ENCODE data around the gene SERTM2. TPM values are rescaled to one million over a fixed set of nuclear protein-coding genes. Genes with fewer than 3 reads are reported as not detected.

Gene SERTM2
- total RNA-seq = 1 to 10 TPM in 2 of 8 experiments, under 1 TPM in 5, not detected in 1; 0.10 to 4.3 (median 0.57) TPM

DNA sequence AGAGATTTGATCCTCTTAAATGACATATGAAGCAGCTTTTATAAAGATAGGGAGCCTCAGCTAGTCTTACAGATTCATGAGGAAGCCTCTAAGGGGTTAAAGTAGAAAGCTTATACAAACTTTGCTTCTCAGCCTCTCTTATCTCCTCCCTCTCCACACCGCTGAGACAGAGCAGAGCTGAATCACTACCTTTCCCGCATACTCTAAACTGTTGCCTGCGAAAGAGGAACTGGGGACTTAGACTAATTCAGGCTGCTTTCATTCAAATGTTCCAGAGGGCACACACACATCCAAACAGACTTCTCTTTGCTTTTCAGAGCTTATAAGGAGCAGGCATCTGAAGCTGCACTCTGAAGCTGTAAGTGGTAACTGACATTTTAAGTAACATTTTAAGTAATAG is at the start of gene SERTM2:
Gene SERTM2, plus strand, starts transcription at position 169 of the 400 bp plus-strand sequence. CDS start 7,213 bp downstream, outside the sequence.
- ATAC-seq (replicated peaks in 6 of 8) = peak; percentile 38 to 74 (median 50)
- no peak within 1 kb of the TSS for H3K27ac ChIP-seq
- peak within 1 kb of the TSS in 2 of 5 donors; percentile 9 to 19 for H3K4me3 ChIP-seq
- peaks cover 0 to 30% of the 10 kb centered on the region in 2 donors for H3K4me1 ChIP-seq (replicated peaks in 1 of 2)
- in situ Hi-C loops (cut with MboI; ENCODE audit: low pct_unique_long_range_greater_than_20kb in 2 of 9, low sequenced_read_pairs in 9 of 9, unreplicated experiment in 9 of 9) = no loop called here
- WGBS, 10 experiments = 0 to 23% (median 13%) methylated on average over 1 to 3 of the region's 3 CpGs; no CpG with 5 or more reads in 7 of the 10 experiments

GRCh38 chrX:111465669-111466068 is 45.8 kb upstream of the SERTM2 start:
- Histone ChIP-seq H3K4me3 (no peak overlapping the region), H3K4me1 (replicated peaks in 1 of 2) (no peaks in the 10 kb centered on the region), H3K27ac (no peak overlapping the region)
- in situ Hi-C loops (cut with MboI; ENCODE audit: low pct_unique_long_range_greater_than_20kb in 2 of 9, low sequenced_read_pairs in 9 of 9, unreplicated experiment in 9 of 9) = no loop called here
- 0% methylated on average over 1 of the region's 1 CpG; no CpG with 5 or more reads in 9 of the 10 experiments for WGBS, 10 experiments
- peak in 3 of 8 experiments; percentile 35 to 91 (median 82) for ATAC-seq (replicated peaks in 6 of 8)

GRCh38 chrX:111467896-111468295 is 43.5 kb upstream of the SERTM2 start:
- Histone ChIP-seq H3K4me3 (no peak overlapping the region), H3K27ac (no peak overlapping the region), H3K4me1 (replicated peaks in 1 of 2) (no peaks in the 10 kb centered on the region)
- 20 to 60% methylated on average over 1 of the region's 1 CpG; no CpG with 5 or more reads in 8 of the 10 experiments for WGBS, 10 experiments
- in situ Hi-C loops (cut with MboI; ENCODE audit: low pct_unique_long_range_greater_than_20kb in 2 of 9, low sequenced_read_pairs in 9 of 9, unreplicated experiment in 9 of 9) = no loop called here
- ATAC-seq (replicated peaks in 6 of 8) = peak in 1 of 8 experiments; percentile 42

GRCh38 chrX:111470681-111471403 is 40.6 kb upstream of the SERTM2 start:
- WGBS, 10 experiments = 63% methylated on average over 2 of the region's 2 CpGs; no CpG with 5 or more reads in 9 of the 10 experiments
- H3K27ac ChIP-seq = no peak overlapping the region
- no peak overlapping the region for H3K4me3 ChIP-seq
- ATAC-seq (replicated peaks in 6 of 8) = no peak
- no peaks in the 10 kb centered on the region for H3K4me1 ChIP-seq (replicated peaks in 1 of 2)
- in situ Hi-C loops (cut with MboI; ENCODE audit: low pct_unique_long_range_greater_than_20kb in 2 of 9, low sequenced_read_pairs in 9 of 9, unreplicated experiment in 9 of 9) = no loop called here

GRCh38 chrX:111481896-111482295 is 29.5 kb upstream of the SERTM2 start:
- no peak for ATAC-seq (replicated peaks in 6 of 8)
- Histone ChIP-seq H3K27ac (no peak overlapping the region), H3K4me1 (replicated peaks in 1 of 2) (no peaks in the 10 kb centered on the region), H3K4me3 (no peak overlapping the region)
- in situ Hi-C loops (cut with MboI; ENCODE audit: low pct_unique_long_range_greater_than_20kb in 2 of 9, low sequenced_read_pairs in 9 of 9, unreplicated experiment in 9 of 9) = no loop called here

GRCh38 chrX:111483135-111483534 is 28.3 kb upstream of the SERTM2 start:
- no peak overlapping the region for H3K27ac ChIP-seq
- H3K4me3 ChIP-seq = no peak overlapping the region
- 31 to 33% methylated on average over 1 to 2 of the region's 2 CpGs; no CpG with 5 or more reads in 8 of the 10 experiments for WGBS, 10 experiments
- in situ Hi-C loops (cut with MboI; ENCODE audit: low pct_unique_long_range_greater_than_20kb in 2 of 9, low sequenced_read_pairs in 9 of 9, unreplicated experiment in 9 of 9) = no loop called here
- peak in 4 of 8 experiments; percentile 16 to 63 (median 48) for ATAC-seq (replicated peaks in 6 of 8)
- no peaks in the 10 kb centered on the region for H3K4me1 ChIP-seq (replicated peaks in 1 of 2)

DNA sequence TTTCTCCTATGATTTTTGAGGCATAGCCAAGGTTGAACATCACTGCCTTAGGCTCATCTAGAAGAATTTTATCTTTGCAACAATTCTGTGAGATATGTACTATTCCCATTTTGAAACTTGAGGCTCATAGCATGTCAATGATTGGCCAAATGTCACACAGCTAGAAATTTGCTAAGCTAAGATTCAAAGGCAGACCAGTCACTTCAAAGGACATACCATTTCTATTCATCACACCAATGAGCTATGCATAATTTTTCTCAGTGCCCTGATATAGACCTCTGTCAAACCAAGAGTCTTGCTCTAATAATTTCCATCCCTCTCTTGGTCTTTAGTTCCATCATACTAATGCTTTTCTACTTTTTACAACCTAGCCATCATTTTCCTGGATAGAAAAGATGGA is 27.6 kb upstream of the SERTM2 start:
- Histone ChIP-seq H3K27ac (no peak overlapping the region), H3K4me3 (no peak overlapping the region), H3K4me1 (replicated peaks in 1 of 2) (no peaks in the 10 kb centered on the region)
- in situ Hi-C loops (cut with MboI; ENCODE audit: low pct_unique_long_range_greater_than_20kb in 2 of 9, low sequenced_read_pairs in 9 of 9, unreplicated experiment in 9 of 9) = no loop called here
- ATAC-seq (replicated peaks in 6 of 8) = no peak

- peaks cover 0 to 40% of the 10 kb centered on the region in 2 donors for H3K4me1 ChIP-seq (replicated peaks in 1 of 2)
- in situ Hi-C loops (cut with MboI; ENCODE audit: low pct_unique_long_range_greater_than_20kb in 2 of 9, low sequenced_read_pairs in 9 of 9, unreplicated experiment in 9 of 9) = no loop called here
- ATAC-seq (replicated peaks in 6 of 8) = peak in 6 of 8 experiments; percentile 13 to 73 (median 44)
- H3K4me3 ChIP-seq = no peak overlapping the region
- no peak overlapping the region for H3K27ac ChIP-seq
Measured at GRCh38 chrX:111490688-111491087, 20.8 kb upstream of the SERTM2 start.

DNA sequence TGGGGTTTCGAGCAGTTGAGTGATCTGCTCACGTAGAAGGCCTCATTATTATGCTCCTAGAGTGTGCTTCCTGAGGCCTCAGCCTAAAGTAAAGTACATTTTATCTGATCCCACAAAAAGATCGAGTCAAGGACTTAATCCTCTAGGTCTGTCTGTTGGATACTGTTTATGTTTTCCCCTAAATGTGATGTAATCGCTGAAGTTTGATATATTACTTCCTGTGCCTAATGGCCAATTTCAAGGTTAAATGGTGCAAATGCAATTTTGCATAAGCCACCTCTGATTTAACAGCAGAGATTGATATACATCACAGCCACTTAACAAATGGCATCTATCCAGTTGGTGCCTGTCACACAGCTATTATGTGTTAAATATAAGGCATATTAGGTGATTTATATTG is 19.4 kb upstream of the SERTM2 start:
- in situ Hi-C loops (cut with MboI; ENCODE audit: low pct_unique_long_range_greater_than_20kb in 2 of 9, low sequenced_read_pairs in 9 of 9, unreplicated experiment in 9 of 9) = no loop called here
- 0 to 100% (median 52%) methylated on average over 1 to 4 of the region's 4 CpGs; no CpG with 5 or more reads in 2 of the 10 experiments for WGBS, 10 experiments

GRCh38 chrX:111498538-111499103 is 12.8 kb upstream of the SERTM2 start:
- 50 to 100% (median 90%) methylated on average over 1 to 3 of the region's 3 CpGs; no CpG with 5 or more reads in 4 of the 10 experiments for WGBS, 10 experiments
- in situ Hi-C loops (cut with MboI; ENCODE audit: low pct_unique_long_range_greater_than_20kb in 2 of 9, low sequenced_read_pairs in 9 of 9, unreplicated experiment in 9 of 9) = no loop called here
- ATAC-seq (replicated peaks in 6 of 8) = no peak
- Histone ChIP-seq H3K4me3 (no peak overlapping the region), H3K27ac (no peak overlapping the region), H3K4me1 (replicated peaks in 1 of 2) (peaks cover 0 to 29% of the 10 kb centered on the region in 2 donors)

More for the DNA sequence above, 19.4 kb upstream of the SERTM2 start:
- no peak overlapping the region for H3K27ac ChIP-seq
- H3K4me3 ChIP-seq = no peak overlapping the region
- peak in 4 of 8 experiments; percentile 19 to 36 (median 28) for ATAC-seq (replicated peaks in 6 of 8)
- H3K4me1 ChIP-seq (replicated peaks in 1 of 2) = peaks cover 0 to 40% of the 10 kb centered on the region in 2 donors

DNA sequence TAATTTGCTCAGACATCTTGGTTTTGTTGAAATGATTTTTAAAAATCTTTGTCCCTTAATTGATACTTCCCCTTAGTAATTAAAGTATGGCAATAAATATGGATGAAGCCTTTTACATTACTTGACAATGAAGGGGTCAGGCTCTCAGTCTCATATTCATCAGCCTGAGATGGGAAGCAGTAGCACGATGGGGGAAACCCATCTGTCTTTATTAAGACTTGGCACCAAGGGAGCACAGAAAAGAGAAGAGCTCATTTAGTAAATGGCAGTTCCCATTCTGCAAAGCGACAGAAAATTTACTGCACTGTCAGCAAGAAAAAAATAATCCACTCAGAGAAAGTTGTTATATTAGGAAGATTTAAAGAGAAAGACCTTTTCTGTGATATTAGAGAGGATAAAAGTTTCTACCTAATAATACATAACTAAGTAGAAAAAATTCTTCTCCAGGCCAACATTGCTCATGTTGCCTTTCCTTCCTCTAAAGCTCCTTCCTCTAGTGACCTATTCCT is 7.9 kb upstream of the SERTM2 start:
- ATAC-seq (replicated peaks in 6 of 8) = peak in 5 of 8 experiments; percentile 62 to 91 (median 66)
- Histone ChIP-seq H3K27ac (no peak overlapping the region), H3K4me1 (replicated peaks in 1 of 2) (peaks cover 0 to 50% of the 10 kb centered on the region in 2 donors), H3K4me3 (no peak overlapping the region)
- in situ Hi-C loops (cut with MboI; ENCODE audit: low pct_unique_long_range_greater_than_20kb in 2 of 9, low sequenced_read_pairs in 9 of 9, unreplicated experiment in 9 of 9) = no loop called here
- WGBS, 10 experiments = 0% methylated on average over 1 to 2 of the region's 2 CpGs; no CpG with 5 or more reads in 6 of the 10 experiments

- WGBS, 10 experiments = 7 to 93% (median 50%) methylated on average over 2 to 6 of the region's 6 CpGs; no CpG with 5 or more reads in 2 of the 10 experiments
- no peak overlapping the region for H3K27ac ChIP-seq
Measured at GRCh38 chrX:111504941-111505340, 6.5 kb upstream of the SERTM2 start.

DNA sequence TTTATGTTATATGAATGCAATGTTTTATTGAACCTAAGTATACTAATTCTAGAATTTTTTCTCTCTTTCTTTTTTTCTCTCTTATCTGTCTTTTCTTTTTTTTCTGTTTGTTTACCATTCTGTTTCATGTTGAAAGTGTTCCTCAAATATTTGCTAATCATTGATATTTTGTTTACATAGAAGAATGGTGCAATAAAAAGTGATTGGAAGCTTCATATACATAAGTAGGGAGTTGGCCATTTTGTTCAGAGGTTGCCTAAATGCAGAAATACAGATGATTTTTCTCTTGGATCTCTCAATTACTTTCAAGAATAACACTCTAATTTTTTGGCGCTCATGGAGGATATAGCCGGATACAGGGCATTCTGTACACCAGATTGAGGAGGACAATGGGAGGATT is 5.7 kb upstream of the SERTM2 start:
- WGBS, 10 experiments = 24 to 100% (median 83%) methylated on average over 1 to 2 of the region's 2 CpGs; no CpG with 5 or more reads in 5 of the 10 experiments
- Histone ChIP-seq H3K4me3 (no peak overlapping the region), H3K27ac (no peak overlapping the region), H3K4me1 (replicated peaks in 1 of 2) (peaks cover 0 to 56% of the 10 kb centered on the region in 2 donors)
- no peak for ATAC-seq (replicated peaks in 6 of 8)
- in situ Hi-C loops (cut with MboI; ENCODE audit: low pct_unique_long_range_greater_than_20kb in 2 of 9, low sequenced_read_pairs in 9 of 9, unreplicated experiment in 9 of 9) = no loop called here

More at GRCh38 chrX:111504941-111505340, 6.5 kb upstream of the SERTM2 start:
- in situ Hi-C loops (cut with MboI; ENCODE audit: low pct_unique_long_range_greater_than_20kb in 2 of 9, low sequenced_read_pairs in 9 of 9, unreplicated experiment in 9 of 9) = no loop called here
- H3K4me3 ChIP-seq = no peak overlapping the region
- ATAC-seq (replicated peaks in 6 of 8) = no peak
- peaks cover 0 to 56% of the 10 kb centered on the region in 2 donors for H3K4me1 ChIP-seq (replicated peaks in 1 of 2)
